Middle frontal gyrus (tissue), 1 donor: ENCODE results near the gene SFRP5.

Source experiments
- DNase-seq: peaks from one replicate; pipeline ENCODE4 v3.0.0-alpha.2; 2015; ENCODE audit warnings: low spot score; ENCODE audit errors: extremely low spot score

The SFRP5 gene

DNA sequence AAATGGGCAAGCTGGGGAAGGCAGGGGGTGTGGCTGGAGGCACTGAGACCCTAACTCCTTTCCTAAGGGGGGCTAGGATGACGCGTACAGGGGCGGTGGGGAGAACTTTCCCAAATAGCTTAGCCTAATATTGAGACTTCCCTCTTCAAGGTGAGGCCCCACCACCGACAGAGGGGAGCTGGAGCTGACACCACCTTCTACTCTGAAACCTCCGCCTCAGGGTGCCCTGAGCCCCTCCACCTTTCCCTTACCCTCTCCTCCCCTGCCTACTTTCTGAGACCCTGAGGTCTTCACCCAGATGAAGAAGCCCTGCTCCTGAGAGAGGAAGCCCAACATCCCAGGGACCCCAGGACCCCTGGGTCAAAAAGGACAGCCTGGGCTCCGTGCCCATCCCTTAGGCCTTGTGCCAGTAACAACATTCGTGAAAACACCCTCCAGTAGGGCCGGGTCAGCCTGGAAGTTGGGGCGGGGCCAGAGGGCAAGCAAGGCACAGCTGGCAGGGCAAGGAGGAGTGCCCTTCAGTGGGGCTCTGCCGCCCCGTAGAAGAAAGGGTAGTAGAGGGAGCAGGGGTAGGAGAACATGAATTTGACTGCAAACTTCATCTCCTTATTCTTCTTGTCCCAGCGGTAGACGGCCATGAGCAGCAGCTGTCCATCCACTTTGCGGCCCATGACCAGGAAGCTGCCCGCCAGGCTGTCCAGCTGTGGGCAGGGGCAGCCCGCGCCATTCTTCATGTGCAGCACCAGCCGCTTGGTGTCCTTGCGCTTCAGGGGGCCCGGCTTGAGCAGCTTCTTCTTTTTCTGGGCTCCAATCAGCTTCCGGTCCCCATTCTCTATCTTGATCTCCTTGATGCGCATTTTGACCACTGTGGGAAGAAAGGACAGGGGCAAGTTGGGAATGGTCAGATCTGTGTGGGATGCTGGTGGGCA, 4.5 kb downstream of the SFRP5 start:
- DNase-seq = no peak

DNA sequence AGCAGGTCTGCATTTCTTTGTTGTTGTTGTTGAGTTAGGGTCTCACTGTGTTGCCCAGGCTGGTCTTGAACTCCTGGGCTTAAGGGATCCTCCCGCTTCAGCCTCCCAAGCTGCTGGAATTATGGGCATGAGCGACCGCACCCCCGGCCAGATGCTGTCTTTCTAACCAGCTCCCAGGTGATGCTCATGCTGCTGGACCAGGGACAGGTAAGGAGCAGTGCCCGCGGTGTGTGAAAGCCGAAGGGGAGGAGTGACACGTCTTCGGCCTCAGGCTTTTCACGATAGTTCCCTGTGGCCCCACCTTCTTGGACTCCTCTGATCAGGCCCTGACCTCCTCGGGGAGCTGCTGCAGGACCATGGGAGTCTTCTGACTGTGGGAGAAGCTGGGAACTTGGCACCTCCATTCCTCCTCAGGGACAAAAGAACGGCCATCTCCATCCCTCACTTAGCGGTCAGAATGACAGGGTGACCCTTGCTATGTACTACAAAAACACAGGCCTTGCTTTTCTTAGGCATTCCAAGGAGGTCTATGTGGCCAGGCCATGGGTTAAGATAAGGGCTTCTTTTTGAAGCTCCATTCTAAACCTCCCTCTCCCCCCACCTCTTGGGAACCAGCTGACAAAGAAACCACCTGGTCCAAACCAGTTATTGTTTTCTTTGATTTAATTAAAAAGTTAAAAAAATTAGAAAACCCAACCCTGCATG, 5.5 kb downstream of the SFRP5 start:
- no peak for DNase-seq

DNA sequence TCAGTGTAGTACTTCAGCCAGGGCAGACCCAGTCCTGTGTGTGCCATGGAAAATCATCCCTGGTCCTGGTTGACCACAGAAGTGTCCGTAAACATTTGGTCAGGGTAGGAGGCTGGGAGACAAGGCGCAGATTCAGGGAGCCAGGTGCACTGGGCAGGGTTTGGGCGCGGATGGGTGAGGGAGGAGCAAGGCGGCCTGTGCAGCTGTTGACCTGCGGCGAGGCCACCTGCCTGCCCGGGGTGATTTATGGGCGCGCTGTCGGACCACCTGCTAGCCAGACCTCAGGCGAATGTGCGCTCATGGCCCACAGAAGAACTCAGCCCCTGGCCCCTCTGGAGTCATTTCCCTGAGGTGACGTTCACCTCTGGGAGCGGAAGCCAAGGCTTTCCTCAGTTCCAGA, 6.6 kb downstream of the SFRP5 start:
- no peak for DNase-seq

DNA sequence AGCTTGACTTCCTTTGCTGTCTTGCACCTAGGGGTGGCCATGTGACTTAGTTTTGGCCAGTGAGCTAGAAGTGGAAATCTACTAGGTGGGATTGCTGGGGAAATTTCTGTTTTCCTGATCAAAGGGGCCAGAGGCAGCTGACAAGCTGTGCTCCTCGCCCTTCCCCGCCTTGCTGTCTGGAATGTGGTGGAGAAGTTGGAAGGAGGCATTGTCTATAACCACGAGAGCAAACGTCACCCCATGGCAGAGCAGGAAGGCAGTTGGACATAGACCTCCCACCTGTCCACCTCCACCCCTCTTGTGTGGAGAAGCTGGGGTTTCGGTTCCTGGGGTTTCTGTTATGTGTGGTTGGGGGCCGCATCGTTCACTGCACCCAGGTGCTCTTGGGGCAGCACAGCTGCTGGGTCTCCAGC, 7.3 kb downstream of the SFRP5 start:
- no peak for DNase-seq

DNA sequence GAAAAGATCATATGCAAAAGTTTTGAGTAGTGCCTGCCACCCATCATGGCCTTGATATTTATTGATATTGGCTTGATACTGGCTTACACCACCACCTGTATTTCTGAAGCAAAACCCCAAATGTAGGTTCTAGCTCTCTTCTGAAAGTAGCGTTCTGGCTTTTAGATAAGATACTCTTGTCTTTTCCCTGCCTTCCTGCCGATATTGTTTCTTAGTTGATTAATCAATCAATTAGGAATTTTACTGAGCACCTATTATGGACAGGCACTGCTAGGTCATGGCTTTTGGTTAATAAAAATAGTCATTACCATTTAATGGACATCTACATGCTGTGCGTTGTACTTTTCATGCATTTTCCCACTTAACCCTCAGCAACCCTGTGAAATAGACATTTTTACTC, 7.9 kb downstream of the SFRP5 start:
- no peak for DNase-seq

DNA sequence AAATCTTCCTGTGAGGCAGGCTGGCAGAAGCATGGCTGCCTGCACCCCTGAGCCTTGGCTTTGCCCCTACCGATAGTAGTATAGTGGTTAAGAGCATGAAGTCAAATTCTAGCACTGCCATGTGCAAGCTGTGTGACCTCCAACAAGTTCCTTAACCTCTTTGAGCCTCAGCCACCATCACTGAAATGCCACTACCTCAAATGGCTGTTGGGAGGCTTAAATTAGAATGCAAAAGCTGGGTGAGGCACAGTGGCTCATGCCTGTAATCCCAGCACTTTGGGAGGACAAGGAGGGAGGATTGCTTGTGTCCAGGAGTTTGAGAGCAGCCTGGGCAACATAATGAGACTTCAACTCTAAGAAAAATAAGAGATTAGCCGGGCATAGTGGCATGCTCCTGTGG, 8.4 kb downstream of the SFRP5 start:
- no peak for DNase-seq

DNA sequence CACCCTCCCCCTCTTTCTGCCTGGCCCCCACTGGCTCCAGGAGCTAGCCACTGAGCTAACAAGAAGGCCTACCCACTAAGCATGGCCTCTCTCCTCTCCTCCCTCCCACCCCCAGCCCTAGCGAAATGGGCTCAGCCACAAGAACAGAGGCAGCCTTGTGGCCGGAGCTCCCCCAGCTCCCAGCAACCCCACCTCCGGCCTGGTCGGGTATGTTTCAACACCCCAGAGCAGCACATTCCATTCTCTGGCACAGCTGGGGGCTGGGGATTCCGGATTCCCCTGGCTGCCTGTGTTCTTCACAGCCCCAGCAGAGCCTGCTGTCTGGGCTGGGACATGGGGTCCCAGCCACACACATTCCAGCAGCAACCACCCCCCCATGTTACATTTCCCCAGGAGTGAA, 9.0 kb downstream of the SFRP5 start:
- no peak for DNase-seq

DNA sequence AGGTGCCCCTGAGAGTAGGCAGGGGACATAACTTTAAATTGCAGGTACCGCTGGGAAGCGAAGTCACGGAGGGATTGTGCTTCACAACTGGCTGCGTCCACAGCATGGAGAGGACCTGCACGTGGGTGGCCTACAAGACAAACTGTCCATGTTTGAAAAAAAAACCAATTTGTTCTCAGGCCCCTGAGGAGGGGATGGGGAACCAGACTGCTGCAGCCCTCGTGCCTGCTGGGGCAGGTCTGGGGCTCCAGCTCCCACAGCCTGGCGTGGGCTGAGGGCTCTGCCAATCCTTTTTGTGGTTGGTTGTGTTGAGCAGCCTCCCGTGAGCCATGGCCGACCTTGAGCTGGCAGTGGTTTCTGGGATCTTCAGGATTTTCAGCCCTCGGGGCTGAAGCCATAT, 9.7 kb downstream of the SFRP5 start:
- no peak for DNase-seq

DNA sequence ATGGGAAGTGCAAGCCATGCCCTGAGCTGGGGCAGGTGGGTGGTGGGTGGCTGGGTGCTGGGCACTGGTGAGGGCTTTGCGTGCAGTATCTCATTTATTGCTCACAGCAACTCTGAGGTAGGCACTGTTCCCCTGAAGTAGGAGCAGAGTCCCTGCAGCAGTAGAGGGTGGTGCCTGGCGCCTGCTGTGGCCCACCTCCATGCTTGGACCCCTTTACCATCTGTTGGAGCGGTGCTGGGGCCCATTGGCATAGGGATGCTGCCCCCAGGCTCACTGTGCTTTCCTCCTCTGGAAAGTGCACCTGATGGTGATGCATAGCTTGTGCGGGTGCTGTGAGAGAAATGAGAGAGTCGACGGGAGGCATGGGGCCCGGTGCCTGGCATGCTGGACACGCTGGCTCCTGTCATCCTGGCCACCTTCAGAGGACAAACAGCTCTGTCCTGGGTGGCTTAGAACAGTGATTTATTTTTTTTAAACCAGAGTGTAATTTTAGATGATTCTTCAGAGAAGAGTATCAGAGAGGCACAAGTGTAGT, 10.4 kb downstream of the SFRP5 start:
- DNase-seq = no peak

DNA sequence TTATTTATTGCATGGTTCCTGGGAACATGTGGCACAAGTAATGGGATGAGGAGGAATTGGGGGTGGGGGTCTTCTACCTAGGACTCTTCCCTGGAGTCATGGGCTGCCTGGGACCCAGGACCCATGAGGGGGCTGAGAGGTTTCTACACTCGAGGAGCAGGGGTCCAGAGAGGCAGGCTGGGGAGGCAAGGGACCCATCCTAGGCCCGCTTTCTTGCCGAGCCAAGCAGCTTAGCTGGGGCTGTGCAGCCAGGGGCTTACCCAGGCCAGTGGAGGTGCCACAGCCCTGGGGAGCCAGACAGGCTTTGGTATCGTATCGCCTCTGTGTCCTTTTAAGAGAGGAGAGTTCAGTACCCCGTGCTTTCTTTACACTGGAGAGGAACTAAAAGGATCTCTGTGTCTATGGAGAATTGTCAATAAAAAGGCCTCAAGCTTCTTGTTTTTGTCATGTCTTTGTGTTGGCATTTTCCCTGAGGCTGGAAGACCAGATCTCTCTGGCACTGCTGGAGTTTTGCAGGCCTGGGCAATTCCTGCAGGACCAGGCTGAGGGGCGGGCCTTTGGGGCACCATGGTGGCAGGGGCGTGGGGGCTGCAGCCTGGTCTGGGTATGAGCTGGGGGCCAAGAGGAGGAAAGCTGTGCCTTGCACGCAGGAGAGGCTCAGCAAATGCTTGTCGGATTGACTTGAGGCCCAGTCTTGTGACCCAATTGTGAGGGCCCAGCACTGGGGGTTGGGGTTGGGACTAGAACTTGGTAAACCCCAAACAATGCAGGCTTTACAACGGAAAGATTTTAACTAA, 11.1 kb downstream of the SFRP5 start:
- DNase-seq = no peak

DNA sequence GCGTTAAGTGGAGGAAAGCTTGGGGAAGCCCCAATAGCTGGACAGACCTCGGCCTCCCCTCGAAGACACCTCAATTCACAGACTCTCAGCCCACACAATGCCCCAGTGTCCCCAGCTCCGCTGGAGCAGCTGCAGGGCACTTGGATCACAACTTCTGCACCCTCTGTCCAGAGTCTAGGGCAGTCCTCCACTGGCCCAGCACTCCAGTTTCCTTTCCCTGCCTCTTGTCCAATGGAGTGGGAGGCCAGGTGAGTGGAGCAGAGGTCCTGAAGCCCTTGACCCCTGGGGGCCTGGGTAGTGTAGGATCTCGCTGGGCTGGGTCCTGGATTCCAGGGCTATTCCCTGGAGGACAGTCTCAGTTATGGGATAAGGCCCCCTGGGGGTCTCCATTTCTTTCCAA, 11.9 kb downstream of the SFRP5 start:
- DNase-seq = no peak

DNA sequence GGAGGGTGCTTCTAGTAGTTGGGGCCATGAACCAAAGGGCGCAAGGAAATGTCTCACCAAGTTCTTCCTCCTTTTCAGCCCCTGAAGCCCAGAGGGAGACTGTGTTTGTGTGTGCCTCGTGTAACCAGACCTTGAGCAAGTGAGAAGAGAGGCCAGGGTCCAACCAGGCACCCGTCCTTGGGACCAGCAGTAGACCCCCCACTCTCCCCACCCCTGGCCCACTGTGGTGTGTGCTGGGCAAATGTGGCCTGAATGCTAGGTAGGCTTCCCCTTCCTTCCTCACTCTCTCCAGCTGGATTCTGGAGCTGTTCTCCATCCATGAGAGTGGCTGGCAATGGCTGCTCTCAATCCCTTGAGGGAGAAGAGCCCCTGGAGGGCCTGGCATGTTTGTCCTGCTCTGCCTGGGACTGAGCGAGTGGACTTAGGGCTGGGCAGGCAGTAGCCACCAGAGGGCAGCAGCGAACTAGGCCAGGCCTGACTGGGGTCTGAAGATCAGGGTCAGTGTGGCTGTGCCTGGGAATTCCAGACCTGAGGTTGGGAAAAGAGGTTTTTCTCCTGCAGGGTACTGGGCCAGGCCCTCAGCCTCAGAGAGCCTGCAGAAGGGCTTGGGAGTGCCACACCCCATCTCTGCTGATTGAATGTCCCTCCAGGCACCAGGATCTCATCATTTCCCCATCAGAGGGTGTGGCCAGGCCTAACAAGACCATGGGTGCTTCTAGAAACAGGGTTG, 12.5 kb downstream of the SFRP5 start:
- peak; percentile 42 for DNase-seq

DNA sequence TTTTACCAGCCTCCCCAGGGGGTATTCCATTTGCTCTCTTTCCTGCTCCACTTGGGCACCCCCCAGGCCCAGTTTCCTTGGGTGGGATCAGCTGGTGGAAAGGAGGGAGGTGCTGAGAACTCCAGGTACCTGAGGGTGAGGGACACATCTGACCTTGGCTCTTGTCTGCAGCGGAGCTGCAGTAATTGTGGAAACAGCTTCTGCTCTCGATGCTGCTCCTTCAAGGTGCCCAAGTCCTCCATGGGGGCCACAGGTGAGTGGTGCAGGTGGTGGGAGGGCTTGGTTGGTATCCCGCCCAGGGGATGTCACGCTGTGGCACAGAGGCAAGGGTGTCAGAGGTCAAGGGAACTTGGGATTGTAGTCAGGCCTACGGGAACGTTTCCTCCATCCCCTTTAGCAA, 14.3 kb downstream of the SFRP5 start:
- no peak for DNase-seq

DNA sequence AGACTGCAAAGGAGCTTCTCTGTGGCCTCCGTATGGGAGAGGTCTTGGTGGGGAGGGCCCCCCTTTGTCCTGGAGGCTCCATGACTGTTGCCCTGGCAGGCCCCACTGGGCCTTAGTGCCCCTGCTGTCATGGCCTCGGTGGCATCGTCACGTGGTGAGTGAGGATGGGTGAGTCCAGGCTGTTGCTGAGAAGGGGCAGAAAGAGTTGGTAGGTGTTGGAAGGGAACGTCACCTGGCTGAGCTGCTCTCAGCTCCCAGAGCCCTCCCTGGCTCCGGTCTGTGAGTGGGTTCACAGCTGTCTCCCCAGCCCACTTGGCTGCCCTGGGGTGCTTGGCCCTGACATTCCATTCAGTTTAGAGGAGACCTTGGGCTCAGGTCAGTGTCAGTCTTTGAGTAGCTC, 16.1 kb downstream of the SFRP5 start:
- DNase-seq = no peak

DNA sequence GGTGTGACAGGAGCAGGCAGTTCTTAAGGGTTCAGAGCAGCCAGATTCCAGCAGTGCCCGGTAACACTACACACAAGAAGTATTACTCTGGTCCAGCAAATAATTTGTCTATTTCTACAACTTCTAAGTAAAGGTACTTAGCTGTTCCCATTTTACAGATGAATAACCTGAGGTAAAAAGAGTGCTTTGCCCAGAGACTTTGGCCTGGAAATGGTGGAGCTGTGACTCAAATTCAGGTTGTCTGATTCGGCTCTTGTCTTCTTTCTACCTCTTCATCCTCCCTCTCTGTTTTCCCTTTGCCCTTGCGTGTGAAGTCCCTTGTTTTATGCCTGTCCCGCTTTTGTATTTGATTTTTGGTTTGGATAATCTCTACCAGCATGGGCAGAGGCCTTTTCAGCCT, 17.1 kb downstream of the SFRP5 start:
- no peak for DNase-seq

DNA sequence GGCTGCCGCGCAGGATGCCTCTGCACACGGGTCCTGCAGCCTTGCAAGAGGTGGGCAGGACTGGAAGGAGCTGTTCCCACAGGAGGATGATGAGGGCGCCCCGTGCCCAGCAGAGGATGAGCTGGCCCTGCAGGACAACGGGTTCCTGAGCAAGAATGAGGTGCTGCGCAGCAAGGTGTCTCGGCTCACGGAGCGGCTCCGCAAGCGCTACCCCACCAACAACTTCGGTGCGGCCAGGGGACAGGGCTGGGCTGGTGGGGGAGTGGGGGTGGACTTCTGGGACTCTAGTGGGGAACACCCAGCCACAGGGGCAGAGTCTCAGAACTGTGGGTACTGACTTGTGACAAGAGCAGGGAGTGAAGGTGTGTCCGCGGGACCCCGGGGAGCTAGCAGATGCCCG, 18.8 kb downstream of the SFRP5 start:
- no peak for DNase-seq

DNA sequence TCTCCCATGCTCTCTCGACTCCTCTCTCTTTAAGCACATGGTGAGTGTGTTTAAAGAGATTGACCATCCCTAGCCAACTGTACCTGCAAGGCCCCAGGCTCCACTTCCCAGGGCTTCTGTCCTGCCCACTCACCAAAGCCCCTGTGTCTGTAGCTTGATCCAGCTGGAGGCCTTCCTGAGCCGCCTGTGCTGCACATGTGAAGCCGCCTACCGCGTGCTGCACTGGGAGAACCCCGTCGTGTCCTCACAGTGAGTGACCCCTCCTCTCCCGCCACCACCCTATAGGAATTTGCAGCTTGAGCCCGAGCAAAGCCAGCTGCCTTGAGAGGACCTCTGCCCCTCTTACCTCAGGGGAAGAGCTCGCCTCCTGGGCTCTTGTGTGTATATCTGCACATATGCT, 23.7 kb downstream of the SFRP5 start:
- DNase-seq = no peak

DNA sequence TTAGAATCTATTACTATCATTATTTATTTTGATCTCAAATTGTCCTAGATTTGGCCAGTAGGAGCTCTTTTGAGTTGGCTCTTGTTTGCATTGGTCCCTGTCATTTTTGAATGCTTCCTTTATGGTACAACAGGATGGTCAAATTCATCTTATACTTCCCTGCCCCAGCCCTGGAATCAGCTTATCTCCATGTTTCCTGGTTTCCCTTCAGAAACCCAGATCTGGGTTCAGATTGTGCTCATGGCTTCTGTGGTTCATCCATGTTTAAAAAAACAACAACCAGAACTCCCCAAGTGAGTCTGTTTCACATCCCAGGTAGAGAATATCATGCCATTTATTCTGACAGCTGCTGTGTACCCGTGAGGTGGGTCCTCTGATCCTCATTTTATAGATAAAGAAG, 24.2 kb downstream of the SFRP5 start:
- no peak for DNase-seq

DNA sequence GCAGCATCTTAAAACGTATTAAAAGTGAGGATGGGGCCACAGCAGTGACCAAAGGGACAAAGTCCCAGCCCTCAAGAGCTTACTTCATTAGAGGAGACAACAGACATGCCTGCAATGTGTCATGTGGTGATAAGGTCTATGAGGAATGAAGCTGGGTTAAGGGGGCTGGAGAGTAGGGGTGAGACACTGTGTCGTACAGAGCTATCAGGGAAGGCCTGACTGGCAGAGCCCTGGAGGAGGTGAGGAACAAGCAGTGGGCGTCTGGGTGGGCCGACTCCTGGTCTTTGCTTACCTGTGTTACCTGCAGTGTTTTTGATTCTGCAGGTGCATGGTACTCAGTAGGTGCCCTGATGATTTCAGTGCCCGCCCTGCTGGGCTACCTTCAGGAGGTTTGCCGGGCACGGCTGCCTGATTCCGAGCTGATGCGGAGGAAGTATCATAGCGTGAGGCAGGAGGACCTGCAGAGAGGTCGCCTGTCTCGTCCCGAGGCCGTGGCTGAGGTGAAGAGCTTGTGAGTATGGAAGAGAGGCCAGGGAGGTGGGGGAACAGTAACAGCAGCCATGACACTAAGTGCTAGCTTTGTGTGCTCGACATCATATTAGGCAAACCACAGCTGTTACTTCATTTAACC, 27.3 kb downstream of the SFRP5 start:
- DNase-seq = no peak

DNA sequence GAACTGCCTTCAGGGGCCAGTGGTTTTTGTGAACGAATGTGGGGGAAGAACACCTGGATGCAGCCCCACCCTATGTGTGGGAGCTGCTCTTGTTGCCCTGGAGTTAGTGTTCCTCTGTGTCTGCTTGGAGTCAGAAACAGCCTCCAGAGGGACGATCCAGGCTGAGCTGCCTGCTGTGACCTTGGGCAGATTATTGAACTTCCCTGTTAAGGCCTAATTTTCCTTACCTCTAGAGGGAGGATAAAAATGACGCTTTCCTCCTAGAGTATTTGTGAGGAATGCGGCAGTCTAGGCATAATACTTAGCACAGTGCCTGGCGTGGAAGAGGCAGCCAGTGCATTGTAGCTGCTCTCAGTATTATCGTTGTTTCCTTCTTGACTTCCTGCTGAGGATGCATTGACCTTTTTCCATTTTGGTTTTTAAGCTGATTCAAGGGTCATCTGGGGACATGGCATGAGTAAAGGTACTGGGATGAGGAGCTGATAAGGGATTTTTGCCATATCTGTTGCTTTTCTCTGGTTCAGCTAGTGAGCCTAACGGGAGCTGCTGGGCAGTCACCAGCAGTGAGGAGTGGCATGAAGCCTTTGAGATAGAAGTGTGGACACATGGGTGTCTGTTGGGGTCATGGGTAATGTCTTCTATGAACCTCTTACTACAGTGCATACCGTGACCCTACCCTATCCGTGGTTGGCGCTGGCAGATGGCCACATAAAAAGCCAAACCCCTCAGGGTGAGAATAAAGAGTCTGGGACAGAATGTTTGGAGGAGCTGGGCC, 28.4 kb downstream of the SFRP5 start:
- no peak for DNase-seq
